SK-N-SH (cell line): ENCODE measurements around the gene CACNA1H. TPM values are rescaled to one million over a fixed set of nuclear protein-coding genes. Genes with fewer than 3 reads are reported as not detected.

Experiments used
- CTCF ChIA-PET: fragments of 300-600, 350-600 bp; formaldehyde crosslinking; extraction: SDS; loops from one replicate; lab custom pipeline; 2021; lab: Yijun Ruan, JAX
- POLR2A ChIA-PET: fragments of 350-600 bp; sonication (Branson Sonifier 250); formaldehyde crosslinking; extraction: SDS; loops from one replicate; lab custom pipeline; 2020; ENCODE audit warnings: antibody characterized with exemption, inconsistent platforms; lab: Yijun Ruan, JAX
- DNase-seq: peaks from one replicate; pipeline ENCODE4 v3.0.0; 2012
- H2AFZ ChIP-seq: fragments of 200-600 bp; sonication (generic); 2 replicates; pipeline ENCODE4 v1.8.1; 2016; ENCODE audit warnings: antibody characterized with exemption, mild to moderate bottlenecking, low read depth
- H3F3A ChIP-seq: fragments of 200-600 bp; sonication (generic); replicated peaks from 2 replicates; pipeline ENCODE3; 2016; ENCODE audit warnings: antibody characterized with exemption, mild to moderate bottlenecking; ENCODE audit not compliant: insufficient read depth
- H3K27ac ChIP-seq, 2 experiments: fragments of 200-500 bp in 1 of 2; fragments of 200-600 bp in 1 of 2; sonication (Bioruptor generic) in 1 of 2; sonication (generic), shearing (Covaris generic) in 1 of 2; 2 replicates each; pipeline versions ENCODE4 v1.5.1 to v1.6.1; 2014 to 2016; ENCODE audit warnings: low read depth in 2 of 2, inconsistent platforms in 1 of 2, low read length in 1 of 2, mild to moderate bottlenecking in 1 of 2, mixed read lengths in 1 of 2
- H3K27me3 ChIP-seq: fragments of 200-600 bp; sonication (generic), shearing (Covaris generic); 2 replicates; pipeline ENCODE4 v1.6.1; 2016; ENCODE audit warnings: mixed run types; ENCODE audit not compliant: insufficient read depth
- H3K36me3 ChIP-seq, 2 experiments: fragments of 200-500 bp in 1 of 2; fragments of 200-600 bp in 1 of 2; sonication (Bioruptor generic) in 1 of 2; sonication (generic) in 1 of 2; replicated peaks in 1 of 2; 2 replicates each; pipeline versions ENCODE3 to v1.5.1; 2014 to 2016; ENCODE audit warnings: low read length in 1 of 2, mild to moderate bottlenecking in 1 of 2; ENCODE audit not compliant: insufficient read depth in 2 of 2, control insufficient read depth in 1 of 2
- H3K4me1 ChIP-seq, 2 experiments: fragments of 200-500 bp in 1 of 2; fragments of 200-600 bp in 1 of 2; sonication (Bioruptor generic) in 1 of 2; sonication (generic), shearing (Covaris generic) in 1 of 2; 2 replicates each; pipeline versions ENCODE4 v1.5.1 to v1.6.1; 2014 to 2016; ENCODE audit warnings: low read depth in 1 of 2, low read length in 1 of 2, mixed run types in 1 of 2; ENCODE audit not compliant: insufficient read depth in 2 of 2, control insufficient read depth in 1 of 2
- H3K4me2 ChIP-seq: fragments of 200-600 bp; sonication (generic), shearing (Covaris generic); 2 replicates; pipeline ENCODE4 v1.6.1; 2017; ENCODE audit warnings: mixed run types
- H3K4me3 ChIP-seq, 2 experiments: fragments of 200-500 bp in 1 of 2; fragments of 200-600 bp in 1 of 2; sonication (Bioruptor generic) in 1 of 2; sonication (generic), shearing (Covaris generic) in 1 of 2; 2 replicates each; pipeline versions ENCODE4 v1.5.1 to v1.8.1; 2014 to 2016; ENCODE audit warnings: low read depth in 2 of 2, inconsistent platforms in 1 of 2, low read length in 1 of 2, mild to moderate bottlenecking in 1 of 2, mixed read lengths in 1 of 2, moderate library complexity in 1 of 2
- H3K79me2 ChIP-seq: fragments of 200-600 bp; sonication (generic); 2 replicates; pipeline ENCODE4 v1.8.1; 2017; ENCODE audit warnings: mild to moderate bottlenecking; ENCODE audit not compliant: insufficient read depth
- H3K9ac ChIP-seq: fragments of 200-600 bp; sonication (generic); 2 replicates; pipeline ENCODE4 v1.6.1; 2017; ENCODE audit warnings: mixed run types
- H3K9me2 ChIP-seq: fragments of 200-600 bp; sonication (generic); 2 replicates; pipeline ENCODE4 v1.6.1; 2017; ENCODE audit warnings: mixed run types
- H3K9me3 ChIP-seq: fragments of 200-600 bp; sonication (generic); 2 replicates; pipeline ENCODE4 v1.6.1; 2017; ENCODE audit warnings: mixed run types, mild to moderate bottlenecking, moderate library complexity
- H4K20me1 ChIP-seq: fragments of 200-600 bp; sonication (generic); 2 replicates; pipeline ENCODE4 v1.6.1; 2017; ENCODE audit warnings: mild to moderate bottlenecking, mixed run types; ENCODE audit not compliant: insufficient read depth
- CHD2 ChIP-seq: fragments of 150-350 bp; IDR thresholded peaks from 2 replicates; pipeline ENCODE4 v1.6.1; 2018; ENCODE audit warnings: low read length; ENCODE audit not compliant: partially characterized antibody
- CTCF ChIP-seq: fragments of 200-600 bp; sonication (generic); IDR thresholded peaks from 2 replicates; pipeline ENCODE4 v1.6.1; 2017; ENCODE audit warnings: antibody characterized with exemption, mild to moderate bottlenecking, moderate library complexity
- ELF1 ChIP-seq: IDR thresholded peaks from 2 replicates; pipeline ENCODE4 v1.4.0; 2012
- FOSL2 ChIP-seq: IDR thresholded peaks from 2 replicates; pipeline ENCODE4 v1.4.0; 2012; ENCODE audit warnings: low read depth, mild to moderate bottlenecking, moderate library complexity, borderline replicate concordance
- FOXJ3 ChIP-seq: sonication (generic); formaldehyde crosslinking; IDR thresholded peaks from 2 replicates; pipeline ENCODE4 v1.5.1; 2020; ENCODE audit warnings: mild to moderate bottlenecking, missing genetic modification reagents
- GABPA ChIP-seq: IDR thresholded peaks from 2 replicates; pipeline ENCODE4 v1.4.0; 2012; ENCODE audit warnings: low read depth, mild to moderate bottlenecking
- JUND ChIP-seq: IDR thresholded peaks from 2 replicates; pipeline ENCODE4 v1.4.0; 2012
- MEF2A ChIP-seq: IDR thresholded peaks from 2 replicates; pipeline ENCODE4 v1.4.0; 2012; ENCODE audit warnings: low read depth, borderline replicate concordance
- MXI1 ChIP-seq: IDR thresholded peaks from 2 replicates; pipeline ENCODE4 v1.6.1; 2012; ENCODE audit warnings: mild to moderate bottlenecking, low read depth, low read length, improper control_type of control experiment
- RCOR1 ChIP-seq: fragments of 150-350 bp; IDR thresholded peaks from 2 replicates; pipeline ENCODE4 v1.6.1; 2017; ENCODE audit warnings: antibody characterized with exemption, low read length
- REST ChIP-seq: IDR thresholded peaks from 2 replicates; pipeline ENCODE4 v1.6.1; 2012; ENCODE audit warnings: mild to moderate bottlenecking, low read depth, low read length, moderate library complexity
- RXRA ChIP-seq: IDR thresholded peaks from 2 replicates; pipeline ENCODE4 v1.4.0; 2012; ENCODE audit warnings: low read depth, mild to moderate bottlenecking, borderline replicate concordance
- TAF1 ChIP-seq: IDR thresholded peaks from 2 replicates; pipeline ENCODE4 v1.6.1; 2012; ENCODE audit warnings: low read depth, mild to moderate bottlenecking, low read length, moderate library complexity, borderline replicate concordance
- TCF12 ChIP-seq: IDR thresholded peaks from 2 replicates; pipeline ENCODE4 v1.4.0; 2012
- USF2 ChIP-seq: fragments of 150-350 bp; IDR thresholded peaks from 2 replicates; pipeline ENCODE4 v1.6.1; 2017; ENCODE audit warnings: antibody characterized with exemption, low read length, low read depth, borderline replicate concordance
- ZBTB33 ChIP-seq: IDR thresholded peaks from 2 replicates; pipeline ENCODE4 v1.4.0; 2012; ENCODE audit warnings: low read depth, borderline replicate concordance
- WGBS: methylation state at CpG from one replicate; pipeline ENCODE4 v1.1.6; 2017; ENCODE audit warnings: low lambda C conversion rate; 5-methylcytosine and 5-hydroxymethylcytosine counted together
- polyA plus RNA-seq, 3 experiments: library from polyadenylated mRNA; depleted of rRNA; stranded (reverse); fragments of >200 nt; gene quantifications; 2 replicates each; pipeline ENCODE4 v1.2.3, GENCODE V29; 2012

CACNA1H gene
- polyA plus RNA-seq, 1 of the 3 experiments (the other 2 are of a cell fraction): not detected

GRCh38 chr16:1218930-1219611 is 66.2 kb downstream of the CACNA1H start:
- no peaks in the 10 kb centered on the region for H3K9me2 ChIP-seq
- ChIA-PET POLR2A (interaction anchor here (1.2 kb wide), 1 partner anchor 431 kb away, joined by 3 read pairs; the partner anchor contains the start of genes CHTF18 and RPUSD1), CTCF (interaction anchor here (1.1 to 1.9 kb wide), 3 partner anchors 10 to 529 kb away, joined by 3 to 5 read pairs (median 4); no protein-coding TSS in a partner anchor)
- 0 out of 2 replicates have a peak, but pooled peaks cover 8% of the 10 kb centered on the region for H4K20me1 ChIP-seq
- H3K36me3 ChIP-seq: no peaks in the 10 kb centered on the region
- no peaks in the 10 kb centered on the region for H3F3A ChIP-seq
- H3K27me3 ChIP-seq: peaks cover 99% of the 10 kb centered on the region
- no peak for DNase-seq
- no peaks in the 10 kb centered on the region for H3K9me3 ChIP-seq
- H3K79me2 ChIP-seq: no peaks in the 10 kb centered on the region
- H3K4me2 ChIP-seq: no peak overlapping the region
- no peak overlapping the region for H3K9ac ChIP-seq
- no peak overlapping the region for H3K27ac ChIP-seq
- no peaks in the 10 kb centered on the region for H3K4me1 ChIP-seq
- H3K4me3 ChIP-seq: no peak overlapping the region
- H2AFZ ChIP-seq: no peak overlapping the region
- no peak for TF ChIP-seq GABPA
- TF ChIP-seq CHD2: no peak
- no peak for TF ChIP-seq FOSL2
- TF ChIP-seq MEF2A: no peak
- TF ChIP-seq TAF1: no peak
- TF ChIP-seq MXI1: no peak
- TF ChIP-seq REST: no peak
- TF ChIP-seq ZBTB33: no peak
- no peak for TF ChIP-seq RCOR1
- TF ChIP-seq USF2: no peak
- TF ChIP-seq FOXJ3 (CRISPR knock-in tag): no peak
- TF ChIP-seq ELF1: no peak
- no peak for TF ChIP-seq CTCF
- TF ChIP-seq RXRA: no peak
- no peak for TF ChIP-seq JUND
- no peak for TF ChIP-seq TCF12
- WGBS: 25% methylated on average over 23 of the region's 24 CpGs
